Measurements from ENCODE around the gene OGT. TPM values are rescaled to one million over a fixed set of nuclear protein-coding genes. Genes with fewer than 3 reads are reported as not detected.

OGT gene
- polyA plus RNA-seq, 1 of the 3 experiments (the other 2 are of a cell fraction) = 77.0 TPM

GRCh38 chrX:71534773-71535544 lies 2.1 kb downstream of the OGT start:
- CTCF ChIA-PET = interaction anchor here (1.1 to 1.7 kb wide), 2 partner anchors 11 to 20 kb away, joined by 3 to 5 read pairs; no protein-coding TSS in a partner anchor
- TF ChIP-seq NRF1 (IDR thresholded peaks at IDR 0.05; ENCODE audit: low read depth, low read length) = no peak
- TF ChIP-seq FOXM1 (IDR thresholded peaks at IDR 0.05; ENCODE audit: low read depth) = no peak
- TF ChIP-seq FOXJ3 (CRISPR knock-in tag; IDR thresholded peaks at IDR 0.05) = no peak
- no peak for TF ChIP-seq FOSL2 (IDR thresholded peaks at IDR 0.05; ENCODE audit: borderline replicate concordance, low read depth)
- TF ChIP-seq ZBTB33 (IDR thresholded peaks at IDR 0.05; ENCODE audit: borderline replicate concordance, low read depth) = no peak
- TF ChIP-seq, protein P1, sequence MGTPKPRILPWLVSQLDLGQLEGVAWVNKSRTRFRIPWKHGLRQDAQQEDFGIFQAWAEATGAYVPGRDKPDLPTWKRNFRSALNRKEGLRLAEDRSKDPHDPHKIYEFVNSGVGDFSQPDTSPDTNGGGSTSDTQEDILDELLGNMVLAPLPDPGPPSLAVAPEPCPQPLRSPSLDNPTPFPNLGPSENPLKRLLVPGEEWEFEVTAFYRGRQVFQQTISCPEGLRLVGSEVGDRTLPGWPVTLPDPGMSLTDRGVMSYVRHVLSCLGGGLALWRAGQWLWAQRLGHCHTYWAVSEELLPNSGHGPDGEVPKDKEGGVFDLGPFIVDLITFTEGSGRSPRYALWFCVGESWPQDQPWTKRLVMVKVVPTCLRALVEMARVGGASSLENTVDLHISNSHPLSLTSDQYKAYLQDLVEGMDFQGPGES (IDR thresholded peaks at IDR 0.05; ENCODE audit: low read depth, low read length) = no peak
- TF ChIP-seq TCF12 (IDR thresholded peaks at IDR 0.05) = no peak
- no peak for TF ChIP-seq TAF1 (IDR thresholded peaks at IDR 0.05; ENCODE audit: borderline replicate concordance, low read depth, low read length)
- TF ChIP-seq, protein P2, sequence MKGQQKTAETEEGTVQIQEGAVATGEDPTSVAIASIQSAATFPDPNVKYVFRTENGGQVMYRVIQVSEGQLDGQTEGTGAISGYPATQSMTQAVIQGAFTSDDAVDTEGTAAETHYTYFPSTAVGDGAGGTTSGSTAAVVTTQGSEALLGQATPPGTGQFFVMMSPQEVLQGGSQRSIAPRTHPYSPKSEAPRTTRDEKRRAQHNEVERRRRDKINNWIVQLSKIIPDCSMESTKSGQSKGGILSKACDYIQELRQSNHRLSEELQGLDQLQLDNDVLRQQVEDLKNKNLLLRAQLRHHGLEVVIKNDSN (IDR thresholded peaks at IDR 0.05; ENCODE audit: borderline replicate concordance, low read depth) = no peak
- TF ChIP-seq GATA2 (CRISPR knock-in tag; IDR thresholded peaks at IDR 0.05) = no peak
- TF ChIP-seq SIN3A (IDR thresholded peaks at IDR 0.05; ENCODE audit: borderline replicate concordance, low read depth, low read length) = no peak
- TF ChIP-seq REST (IDR thresholded peaks at IDR 0.05; ENCODE audit: low read depth, low read length) = no peak
- no peak for TF ChIP-seq SMC3 (IDR thresholded peaks at IDR 0.05; ENCODE audit: low read depth, low read length)
- no peak for TF ChIP-seq GABPA (IDR thresholded peaks at IDR 0.05; ENCODE audit: low read depth)
- no peak for DNase-seq
- H2AFZ ChIP-seq (ENCODE audit: low read depth) = no peak overlapping the region
- under 1% methylated on average over 9 of the region's 9 CpGs for WGBS (ENCODE audit: low lambda C conversion rate)
- peaks cover 14% of the 10 kb centered on the region; the same call in 1 of the 2 replicates for H3K27me3 ChIP-seq (ENCODE audit: insufficient read depth)
- H3K9me2 ChIP-seq = no peaks in the 10 kb centered on the region
- peak overlapping the region in 1 of 2 experiments; percentile 80; a peak in 3 of 4 replicates for H3K27ac ChIP-seq (ENCODE audit: low read depth in 2 of 2, low read length in 1 of 2)
- H3K9ac ChIP-seq = peak overlapping the region; percentile 87
- peaks cover 21% of the 10 kb centered on the region for H3F3A ChIP-seq (replicated peaks; ENCODE audit: insufficient read depth)
- H3K4me1 ChIP-seq (ENCODE audit: control insufficient read depth in 1 of 2, insufficient read depth in 2 of 2, low read depth in 1 of 2, low read length in 1 of 2) = peaks cover 4 to 8% of the 10 kb centered on the region in 2 experiments; a peak in 2 of 4 replicates
- peaks cover 71% of the 10 kb centered on the region for H3K79me2 ChIP-seq (ENCODE audit: insufficient read depth)
- H3K36me3 ChIP-seq (replicated peaks in 1 of 2; ENCODE audit: control insufficient read depth in 1 of 2, insufficient read depth in 2 of 2, low read length in 1 of 2) = peaks cover 8% of the 10 kb centered on the region in 2 experiments
- H4K20me1 ChIP-seq (ENCODE audit: insufficient read depth) = peaks cover 56% of the 10 kb centered on the region
- H3K4me2 ChIP-seq = peak overlapping the region; percentile 68
- peak overlapping the region; percentile 61 to 72 for H3K4me3 ChIP-seq (ENCODE audit: low read depth in 2 of 2, low read length in 1 of 2)
- POLR2A ChIA-PET = interaction anchor here (0.9 kb wide), 1 partner anchor 11 kb away, joined by 3 read pairs; no protein-coding TSS in a partner anchor
- no peaks in the 10 kb centered on the region for H3K9me3 ChIP-seq
